ENCODE results near the gene LKAAEAR1. TPM values are rescaled to one million over a fixed set of nuclear protein-coding genes. Genes with fewer than 3 reads are reported as not detected.

Gene LKAAEAR1
- total and polyA plus RNA-seq, 12 donors, result 0.12 TPM; not detected in 11

- Histone ChIP-seq H3K27ac (peak overlapping the region; percentile 77 to 98 (median 92)), H3K9me3 (no peaks in the 10 kb centered on the region), H3K4me3 (peak overlapping the region; percentile 32 to 78 (median 60)), H3K4me1 (peaks cover 6 to 55% (median 32%) of the 10 kb centered on the region in 9 donors), H3K27me3 (peaks cover 6 to 85% (median 48%) of the 10 kb centered on the region in 7 donors), H3K36me3 (peaks cover 0 to 26% (median 5%) of the 10 kb centered on the region in 9 donors)
- 61 to 67% methylated on average over 23 of the region's 23 CpGs for WGBS, 2 donors
- DNase-seq (no peak), ATAC-seq (peak in 6 of 8 donors; percentile 3 to 22 (median 9))
- intact Hi-C loops (cut with DNase I), result loop anchor here in 2 of 10 donors (5.0 to 10.0 kb wide), 2 partner anchors 363 to 416 kb away; no protein-coding TSS in a partner anchor
- peak in 4 of 9 donors; percentile 9 to 28 (median 17) for TF ChIP-seq CTCF (IDR thresholded peaks at IDR 0.05)
Measured at GRCh38 chr20:64050261-64051032, 33.8 kb downstream of the LKAAEAR1 start.

DNA sequence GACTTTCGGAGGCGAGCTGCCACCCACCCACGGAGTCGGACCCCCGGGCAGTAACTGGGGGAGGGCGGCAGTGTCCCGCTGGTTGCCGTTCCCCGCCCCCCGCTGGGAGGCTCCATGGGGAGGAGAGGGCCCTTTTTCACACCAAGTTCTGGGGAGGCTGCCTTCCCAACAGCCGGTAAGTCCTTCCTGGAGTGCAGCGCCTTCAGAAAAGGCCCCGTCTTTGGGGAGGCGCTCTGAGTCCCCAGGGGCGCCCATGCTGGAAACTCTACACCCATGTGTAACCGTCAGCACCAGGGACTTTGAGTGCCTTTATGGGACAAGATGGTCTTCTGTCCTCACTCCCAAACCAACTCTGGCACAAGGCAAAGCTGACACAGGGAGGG lies 34.3 kb downstream of the LKAAEAR1 start:
- Histone ChIP-seq H3K9me3 (no peaks in the 10 kb centered on the region), H3K27ac (peak overlapping the region; percentile 77 to 98 (median 92)), H3K4me1 (peaks cover 3 to 55% (median 26%) of the 10 kb centered on the region in 9 donors), H3K4me3 (peak overlapping the region; percentile 32 to 78 (median 60)), H3K27me3 (peaks cover 6 to 85% (median 54%) of the 10 kb centered on the region in 7 donors), H3K36me3 (peaks cover 0 to 26% (median 5%) of the 10 kb centered on the region in 9 donors)
- no peak for TF ChIP-seq CTCF (IDR thresholded peaks at IDR 0.05)
- peak in 6 of 8 donors; percentile 4 to 35 (median 18) for ATAC-seq
- 19 to 24% methylated on average over 16 of the region's 16 CpGs for WGBS, 2 donors
- intact Hi-C loops (cut with DNase I), result loop anchor here in 2 of 10 donors (5.0 to 10.0 kb wide), 2 partner anchors 363 to 415 kb away; no protein-coding TSS in a partner anchor
- peak; percentile 50 to 64 for DNase-seq

GRCh38 chr20:64049060-64049877 lies 34.9 kb downstream of the LKAAEAR1 start, which contains the start of gene SOX18:
SOX18 (minus strand) TSS chr20:64049639; CDS start chr20:64049516, 123 bp downstream.
- H3K4me1 ChIP-seq, result peaks cover 2 to 51% (median 25%) of the 10 kb centered on the region in 9 donors
- intact Hi-C loops (cut with DNase I), result no loop called here
- peak; percentile 68 to 69 for DNase-seq
- no peaks in the 10 kb centered on the region for H3K9me3 ChIP-seq
- peak within 1 kb of the TSS; percentile 77 to 98 (median 92) for H3K27ac ChIP-seq
- TF ChIP-seq CTCF (IDR thresholded peaks at IDR 0.05), result no peak
- peaks cover 0 to 26% (median 5%) of the 10 kb centered on the region in 9 donors for H3K36me3 ChIP-seq
- WGBS, 2 donors, result 1% methylated on average over 24 to 108 of the region's 111 CpGs
- peaks cover 6 to 87% (median 54%) of the 10 kb centered on the region in 7 donors for H3K27me3 ChIP-seq
- H3K4me3 ChIP-seq, result peak within 1 kb of the TSS; percentile 55 to 78 (median 64)
- peak; percentile 5 to 26 (median 16) for ATAC-seq

Measured in heart right ventricle (tissue), 16 donors.